NB4 (cell line): ENCODE results near the gene RAD51B.

Experiments used
- MYC ChIP-seq: IDR thresholded peaks from 2 replicates; pipeline ENCODE4 v1.6.1; 2011; ENCODE audit warnings: low read depth, low read length
- POLR2A ChIP-seq: IDR thresholded peaks from 2 replicates; pipeline ENCODE4 v1.6.1; 2011; ENCODE audit warnings: mild to moderate bottlenecking; ENCODE audit not compliant: insufficient read length; ENCODE audit errors: extremely low read depth
- TF ChIP-seq, protein P1 (sequence below): IDR thresholded peaks from one replicate; pipeline ENCODE4 v1.5.1; 2012; ENCODE audit warnings: low read depth, low read length
- TF ChIP-seq, protein P2 (sequence below): IDR thresholded peaks from 2 replicates; pipeline ENCODE4 v1.6.1; 2011; ENCODE audit warnings: low read depth, low read length

DNA sequence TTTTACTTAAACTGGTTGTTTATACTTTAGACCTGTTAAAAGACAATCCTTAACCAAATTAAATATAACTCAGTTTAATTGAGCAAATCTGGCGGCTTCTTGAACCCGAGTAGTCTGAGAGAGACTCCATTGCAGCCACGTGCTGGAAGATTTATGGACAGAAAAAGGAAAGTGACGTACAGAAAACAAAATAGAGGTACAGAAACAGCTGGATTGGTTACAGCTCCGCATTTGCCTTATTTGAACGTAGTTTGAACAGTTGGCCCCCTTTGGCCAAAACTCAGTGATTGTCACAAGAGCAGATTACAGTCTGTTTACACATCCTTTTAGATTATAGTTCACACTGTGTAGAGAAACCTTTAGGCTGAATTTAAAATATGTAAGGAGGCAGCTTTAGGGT, 155.9 kb downstream of the RAD51B start:
- TF ChIP-seq, protein P1, sequence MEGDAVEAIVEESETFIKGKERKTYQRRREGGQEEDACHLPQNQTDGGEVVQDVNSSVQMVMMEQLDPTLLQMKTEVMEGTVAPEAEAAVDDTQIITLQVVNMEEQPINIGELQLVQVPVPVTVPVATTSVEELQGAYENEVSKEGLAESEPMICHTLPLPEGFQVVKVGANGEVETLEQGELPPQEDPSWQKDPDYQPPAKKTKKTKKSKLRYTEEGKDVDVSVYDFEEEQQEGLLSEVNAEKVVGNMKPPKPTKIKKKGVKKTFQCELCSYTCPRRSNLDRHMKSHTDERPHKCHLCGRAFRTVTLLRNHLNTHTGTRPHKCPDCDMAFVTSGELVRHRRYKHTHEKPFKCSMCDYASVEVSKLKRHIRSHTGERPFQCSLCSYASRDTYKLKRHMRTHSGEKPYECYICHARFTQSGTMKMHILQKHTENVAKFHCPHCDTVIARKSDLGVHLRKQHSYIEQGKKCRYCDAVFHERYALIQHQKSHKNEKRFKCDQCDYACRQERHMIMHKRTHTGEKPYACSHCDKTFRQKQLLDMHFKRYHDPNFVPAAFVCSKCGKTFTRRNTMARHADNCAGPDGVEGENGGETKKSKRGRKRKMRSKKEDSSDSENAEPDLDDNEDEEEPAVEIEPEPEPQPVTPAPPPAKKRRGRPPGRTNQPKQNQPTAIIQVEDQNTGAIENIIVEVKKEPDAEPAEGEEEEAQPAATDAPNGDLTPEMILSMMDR, result no peak
- TF ChIP-seq POLR2A (no peak), MYC (no peak)
- TF ChIP-seq, protein P2, sequence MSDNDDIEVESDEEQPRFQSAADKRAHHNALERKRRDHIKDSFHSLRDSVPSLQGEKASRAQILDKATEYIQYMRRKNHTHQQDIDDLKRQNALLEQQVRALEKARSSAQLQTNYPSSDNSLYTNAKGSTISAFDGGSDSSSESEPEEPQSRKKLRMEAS, result no peak
